LNCaP clone FGC (cell line): ENCODE results near the gene STXBP4.

Experiments
- DNase-seq: peaks from one replicate; pipeline ENCODE4 v3.0.0-alpha.2; 2011; ENCODE audit warnings: low read depth
- H3K4me3 ChIP-seq: 2 replicates; pipeline ENCODE4 v1.5.1; 2011; ENCODE audit warnings: mild to moderate bottlenecking, low read depth, low read length, control low read depth
- TF ChIP-seq, protein P1 (sequence below): IDR thresholded peaks from 2 replicates; pipeline ENCODE4 v1.5.1; 2012; ENCODE audit warnings: mild to moderate bottlenecking; ENCODE audit not compliant: control insufficient read depth, insufficient read depth; ENCODE audit errors: extremely low read depth

STXBP4 gene

DNA sequence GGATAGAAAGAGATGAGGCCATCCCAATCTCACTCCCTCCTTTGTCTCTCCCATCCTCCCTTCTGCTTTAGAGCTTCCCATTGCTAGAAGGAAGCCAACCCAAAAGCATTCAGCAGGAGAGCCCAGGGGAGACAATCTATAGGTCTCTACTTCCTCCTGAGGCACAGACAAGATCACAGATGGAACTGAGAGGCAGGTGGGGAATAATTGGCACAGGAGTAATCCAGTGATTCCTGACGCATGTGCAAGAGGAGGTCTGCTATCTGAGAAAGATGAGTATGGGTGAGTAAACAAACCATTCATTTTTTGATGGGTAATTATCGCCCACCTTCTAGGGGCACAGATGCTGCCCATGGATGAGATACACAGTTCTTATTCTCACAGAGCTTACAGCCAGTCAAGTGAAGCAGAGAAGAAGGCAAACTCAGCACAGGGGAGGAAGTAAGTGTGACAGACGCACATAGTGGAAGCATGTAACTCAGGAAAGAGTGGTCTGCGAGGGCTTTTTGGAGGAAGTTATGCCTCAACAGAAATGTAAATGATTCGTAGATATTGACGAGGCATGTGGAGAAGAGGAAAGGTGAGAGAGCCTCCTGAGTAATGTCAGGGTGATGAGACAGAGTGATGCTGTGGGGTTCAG lies 207.3 kb downstream of the STXBP4 start:
- no peak for DNase-seq
- TF ChIP-seq, protein P1, sequence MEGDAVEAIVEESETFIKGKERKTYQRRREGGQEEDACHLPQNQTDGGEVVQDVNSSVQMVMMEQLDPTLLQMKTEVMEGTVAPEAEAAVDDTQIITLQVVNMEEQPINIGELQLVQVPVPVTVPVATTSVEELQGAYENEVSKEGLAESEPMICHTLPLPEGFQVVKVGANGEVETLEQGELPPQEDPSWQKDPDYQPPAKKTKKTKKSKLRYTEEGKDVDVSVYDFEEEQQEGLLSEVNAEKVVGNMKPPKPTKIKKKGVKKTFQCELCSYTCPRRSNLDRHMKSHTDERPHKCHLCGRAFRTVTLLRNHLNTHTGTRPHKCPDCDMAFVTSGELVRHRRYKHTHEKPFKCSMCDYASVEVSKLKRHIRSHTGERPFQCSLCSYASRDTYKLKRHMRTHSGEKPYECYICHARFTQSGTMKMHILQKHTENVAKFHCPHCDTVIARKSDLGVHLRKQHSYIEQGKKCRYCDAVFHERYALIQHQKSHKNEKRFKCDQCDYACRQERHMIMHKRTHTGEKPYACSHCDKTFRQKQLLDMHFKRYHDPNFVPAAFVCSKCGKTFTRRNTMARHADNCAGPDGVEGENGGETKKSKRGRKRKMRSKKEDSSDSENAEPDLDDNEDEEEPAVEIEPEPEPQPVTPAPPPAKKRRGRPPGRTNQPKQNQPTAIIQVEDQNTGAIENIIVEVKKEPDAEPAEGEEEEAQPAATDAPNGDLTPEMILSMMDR: no peak
- no peak overlapping the region for H3K4me3 ChIP-seq

DNA sequence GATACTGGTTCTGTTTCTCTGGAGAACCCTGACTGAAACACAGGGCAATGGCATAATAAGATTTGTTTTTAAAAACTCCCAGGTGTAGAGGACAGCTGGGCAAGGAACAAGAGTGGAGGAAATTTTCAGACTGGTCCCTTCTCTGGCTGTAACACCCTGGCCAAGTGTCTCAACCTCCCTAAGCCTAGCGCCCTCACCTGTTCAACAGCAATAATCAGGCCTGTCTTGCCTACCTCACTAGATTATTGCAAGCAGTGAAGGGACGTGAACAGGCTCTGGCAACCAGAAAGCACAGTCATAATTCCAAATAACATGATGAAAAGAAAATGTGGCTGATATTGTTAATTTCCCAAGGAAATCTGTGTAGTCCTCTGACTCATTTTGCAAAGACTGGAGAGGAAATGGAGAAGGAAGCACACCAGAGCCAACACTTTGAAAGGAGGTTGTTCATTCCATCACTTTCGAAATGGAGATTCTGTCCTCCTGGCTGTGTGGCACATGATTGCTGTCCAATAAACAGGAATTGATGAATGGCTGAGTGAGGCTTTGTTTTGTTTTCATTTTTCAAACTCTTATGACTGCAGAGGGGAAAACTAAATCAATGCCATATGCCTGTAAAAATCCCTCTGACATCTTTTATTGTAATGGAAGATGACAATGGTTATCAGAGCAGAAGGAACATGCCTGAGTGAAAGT lies 208.7 kb downstream of the STXBP4 start:
- no peak overlapping the region for H3K4me3 ChIP-seq
- TF ChIP-seq, protein P1: peak; percentile 27; the same call in 1 of the 2 replicates
- DNase-seq: no peak

- no peak overlapping the region for H3K4me3 ChIP-seq
- no peak for DNase-seq
- TF ChIP-seq, protein P1: no peak
These were observed 209.3 kb downstream of the STXBP4 start for GRCh38 chr17:55177855-55178217.

DNA sequence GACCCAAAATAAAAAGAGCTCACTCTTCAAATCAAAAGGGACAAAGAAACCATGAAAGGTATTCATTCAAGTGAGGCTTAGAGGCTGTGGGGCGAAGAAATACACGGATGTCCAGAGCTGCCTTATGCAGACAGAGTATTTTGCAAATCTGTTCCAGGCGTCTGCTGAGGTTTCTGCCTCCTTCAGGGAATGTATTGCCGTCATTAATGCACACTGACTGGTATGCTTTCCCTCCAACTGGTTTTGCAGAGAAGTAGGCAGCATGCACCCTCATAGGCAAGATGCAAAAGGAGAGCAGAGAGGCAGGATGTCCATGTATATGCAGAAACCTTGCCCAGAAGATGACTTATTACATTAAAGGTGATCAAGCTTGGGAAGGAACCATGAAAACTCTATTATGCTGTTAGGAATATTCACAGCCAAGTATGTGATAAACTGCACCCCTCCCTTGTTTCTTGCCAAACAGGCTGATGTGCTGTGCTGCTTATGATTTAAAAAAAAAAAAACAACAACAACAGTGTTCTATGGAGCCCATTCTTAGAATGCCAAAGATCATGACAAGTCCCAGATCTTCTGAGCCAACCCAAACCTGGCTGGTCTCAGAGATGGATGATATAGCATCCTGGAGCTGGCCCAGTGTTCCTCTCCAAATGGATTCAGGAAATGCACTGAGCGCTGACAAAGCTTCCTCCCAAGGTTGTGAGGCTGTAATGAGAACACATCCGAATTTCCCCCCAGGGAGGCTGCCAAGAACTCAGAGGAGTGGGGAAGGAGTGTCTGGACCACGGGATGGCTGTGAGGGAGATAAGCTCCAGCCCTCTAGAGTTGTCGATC lies 218.6 kb downstream of the STXBP4 start:
- TF ChIP-seq, protein P1: no peak
- DNase-seq: no peak
- no peak overlapping the region for H3K4me3 ChIP-seq

DNA sequence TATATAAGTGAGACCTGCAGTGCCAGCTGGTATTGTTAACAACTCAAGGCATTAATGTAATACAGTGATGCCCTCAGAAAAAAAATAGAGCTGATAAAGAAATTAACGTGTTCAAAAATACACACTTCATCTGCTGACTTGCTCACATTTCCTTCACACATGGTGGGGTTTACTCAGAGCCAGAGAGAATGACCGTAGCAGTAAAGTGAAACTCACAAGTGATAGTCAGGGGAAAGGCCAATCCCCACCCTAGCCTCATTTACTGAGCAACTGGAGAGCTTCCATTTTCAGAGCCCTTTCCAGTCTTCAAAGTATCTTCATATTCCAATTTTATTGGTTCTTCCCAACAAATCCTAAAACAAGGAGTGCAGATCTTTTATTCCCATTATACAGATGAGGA lies 222.2 kb downstream of the STXBP4 start:
- no peak for DNase-seq
- TF ChIP-seq, protein P1: no peak
- no peak overlapping the region for H3K4me3 ChIP-seq

GRCh38 chr17:55198690-55199370 lies 230.3 kb downstream of the STXBP4 start:
- TF ChIP-seq, protein P1: no peak
- DNase-seq: no peak
- H3K4me3 ChIP-seq: no peak overlapping the region
